Psoas muscle (tissue), 8 donors: ENCODE measurements around the gene IQSEC1. TPM values are rescaled to one million over a fixed set of nuclear protein-coding genes. Genes with fewer than 3 reads are reported as not detected.
A peak's percentile ranks its signal among the peaks of the same experiment; 100 is the strongest.

Experiments used
- ATAC-seq, 4 donors: fragments of 200-7000 bp; cut with Tn5 transposase; one replicate each; pipeline ENCODE4 v1.9.1; 2020; ENCODE audit warnings: moderate library complexity in 3 of 4, mild to moderate bottlenecking in 2 of 4
- DNase-seq, 2 donors: peaks; one replicate each; pipeline ENCODE4 v3.0.0-alpha.2; 2020
- H3K27ac ChIP-seq: fragments of 200-600 bp; one replicate; pipeline ENCODE4 v1.8.0; 2022
- H3K27me3 ChIP-seq, 3 donors: fragments of 200-600 bp in 1 of 3; one replicate each; pipeline versions ENCODE4 v1.6.1 to v1.8.0; 2013 to 2022; ENCODE audit warnings: low read length in 2 of 3, mild to moderate bottlenecking in 2 of 3, moderate library complexity in 1 of 3; ENCODE audit not compliant: insufficient read depth in 3 of 3
- H3K36me3 ChIP-seq, 2 donors: fragments of 200-600 bp in 1 of 2; one replicate each; pipeline versions ENCODE4 v1.6.1 to v1.8.0; 2013 to 2022; ENCODE audit warnings: low read depth in 1 of 2, mild to moderate bottlenecking in 1 of 2, moderate library complexity in 1 of 2; ENCODE audit not compliant: insufficient read depth in 1 of 2
- H3K4me1 ChIP-seq: fragments of 200-600 bp; one replicate; pipeline ENCODE4 v1.8.0; 2022
- H3K4me3 ChIP-seq: fragments of 200-600 bp; one replicate; pipeline ENCODE4 v1.8.0; 2022; ENCODE audit warnings: mild to moderate bottlenecking
- H3K9me3 ChIP-seq: fragments of 200-600 bp; one replicate; pipeline ENCODE4 v1.8.0; 2022
- WGBS, 3 donors: extraction: QIAGEN DNeasy Blood & Tissue Kit; methylation state at CpG; one replicate each; pipeline versions ENCODE4 v1.1.6 to v1.1.7; 2013; 5-methylcytosine and 5-hydroxymethylcytosine counted together
- intact Hi-C, 2 donors: fragments of 100-400 bp; cut with DNase I; formaldehyde crosslinking; loops; one replicate each; pipeline versions ENCODE4 v1.11.0 to v1.14.2; 2022
- polyA plus RNA-seq, 3 donors: library from polyadenylated mRNA; stranded (reverse); fragments of 200-250 nt; gene quantifications; one replicate each; pipeline ENCODE4 v1.2.3, GENCODE V29; 2013
- total RNA-seq, 4 donors: library from RNA; stranded (reverse); fragmentation: NEBNext Ultra II Directional in 2 of 4; extraction: Animal tissue kit (Norgen Biotek cat#: 25700) in 2 of 4; gene quantifications; one replicate each; pipeline versions ENCODE4 v1.2.1 to v1.2.4, GENCODE V29; 2021 to 2023
- TF ChIP-seq, protein P1 (sequence below): fragments of 200-600 bp; IDR thresholded peaks from one replicate; pipeline ENCODE4 v1.8.0; 2022; ENCODE audit warnings: antibody characterized with exemption
- donor health status: healthy with polysubstance abuse.
- donor health status: DM: no; HTN: no; CAD: no; lungs with moderate emphysema.
- donor health status: Bipolar disorder and iron deficiency.
- donor health status: healthy.
- donor health status: DM: yes; HTN: yes; CAD: no.
- donor health status: DM: no; HTN: no; CAD: no.
- donor health status: DM: no; HTN: no; CAD: no.
- donor health status: DM: yes; HTN: yes; CAD: no.

The IQSEC1 gene
- total and polyA plus RNA-seq, 7 donors = 8.6 to 45.4 (median 28.0) TPM

DNA sequence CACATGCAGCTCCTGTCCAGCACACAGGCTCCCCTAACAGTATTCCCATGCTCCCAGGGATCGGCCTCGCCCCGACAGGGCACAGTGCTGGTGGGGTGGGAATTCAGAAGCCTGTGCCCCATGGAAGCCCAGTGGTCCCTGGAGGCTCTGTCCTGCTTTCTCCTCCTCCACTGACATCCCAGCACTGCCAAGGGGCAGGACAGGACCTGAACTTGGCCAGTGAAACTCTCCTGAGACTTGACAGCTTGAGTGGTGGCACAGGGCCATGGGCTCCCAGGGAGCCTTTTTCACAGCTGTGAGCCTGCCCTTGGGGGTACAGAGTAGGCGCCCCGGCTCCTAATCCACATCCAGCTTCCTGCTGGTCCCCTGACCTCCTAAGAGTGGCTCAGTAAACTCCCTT is 38.4 kb downstream of the IQSEC1 start:
- DNase-seq = no peak
- WGBS, 3 donors = 73 to 93% (median 77%) methylated on average over 5 of the region's 5 CpGs

GRCh38 chr3:13034109-13034800 is 39.0 kb downstream of the IQSEC1 start:
- TF ChIP-seq, protein P1, sequence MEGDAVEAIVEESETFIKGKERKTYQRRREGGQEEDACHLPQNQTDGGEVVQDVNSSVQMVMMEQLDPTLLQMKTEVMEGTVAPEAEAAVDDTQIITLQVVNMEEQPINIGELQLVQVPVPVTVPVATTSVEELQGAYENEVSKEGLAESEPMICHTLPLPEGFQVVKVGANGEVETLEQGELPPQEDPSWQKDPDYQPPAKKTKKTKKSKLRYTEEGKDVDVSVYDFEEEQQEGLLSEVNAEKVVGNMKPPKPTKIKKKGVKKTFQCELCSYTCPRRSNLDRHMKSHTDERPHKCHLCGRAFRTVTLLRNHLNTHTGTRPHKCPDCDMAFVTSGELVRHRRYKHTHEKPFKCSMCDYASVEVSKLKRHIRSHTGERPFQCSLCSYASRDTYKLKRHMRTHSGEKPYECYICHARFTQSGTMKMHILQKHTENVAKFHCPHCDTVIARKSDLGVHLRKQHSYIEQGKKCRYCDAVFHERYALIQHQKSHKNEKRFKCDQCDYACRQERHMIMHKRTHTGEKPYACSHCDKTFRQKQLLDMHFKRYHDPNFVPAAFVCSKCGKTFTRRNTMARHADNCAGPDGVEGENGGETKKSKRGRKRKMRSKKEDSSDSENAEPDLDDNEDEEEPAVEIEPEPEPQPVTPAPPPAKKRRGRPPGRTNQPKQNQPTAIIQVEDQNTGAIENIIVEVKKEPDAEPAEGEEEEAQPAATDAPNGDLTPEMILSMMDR = no peak
- no peaks in the 10 kb centered on the region for H3K4me1 ChIP-seq
- no peaks in the 10 kb centered on the region for H3K9me3 ChIP-seq
- DNase-seq = no peak
- ATAC-seq = peak; percentile 46 to 76 (median 64)
- intact Hi-C loops = no loop called here
- H3K27ac ChIP-seq = no peak overlapping the region
- 65 to 78% (median 76%) methylated on average over 21 of the region's 21 CpGs for WGBS, 3 donors
- no peaks in the 10 kb centered on the region for H3K27me3 ChIP-seq
- H3K36me3 ChIP-seq = no peaks in the 10 kb centered on the region
- H3K4me3 ChIP-seq = no peak overlapping the region

More for the DNA sequence above, 38.4 kb downstream of the IQSEC1 start:
- ATAC-seq = peak in 2 of 4 donors; percentile 23 to 25
- Histone ChIP-seq H3K27ac (no peak overlapping the region), H3K4me1 (no peaks in the 10 kb centered on the region), H3K27me3 (no peaks in the 10 kb centered on the region), H3K9me3 (no peaks in the 10 kb centered on the region), H3K36me3 (no peaks in the 10 kb centered on the region), H3K4me3 (no peak overlapping the region)
- TF ChIP-seq, protein P1 = no peak
- intact Hi-C loops = no loop called here

GRCh38 chr3:13032206-13032605 is 41.0 kb downstream of the IQSEC1 start:
- Histone ChIP-seq H3K36me3 (no peaks in the 10 kb centered on the region), H3K27me3 (no peaks in the 10 kb centered on the region), H3K9me3 (no peaks in the 10 kb centered on the region), H3K27ac (no peak overlapping the region), H3K4me1 (no peaks in the 10 kb centered on the region), H3K4me3 (no peak overlapping the region)
- TF ChIP-seq, protein P1 = no peak
- intact Hi-C loops = no loop called here
- ATAC-seq (no peak), DNase-seq (no peak)
- WGBS, 3 donors = 93 to 96% (median 95%) methylated on average over 13 of the region's 13 CpGs

DNA sequence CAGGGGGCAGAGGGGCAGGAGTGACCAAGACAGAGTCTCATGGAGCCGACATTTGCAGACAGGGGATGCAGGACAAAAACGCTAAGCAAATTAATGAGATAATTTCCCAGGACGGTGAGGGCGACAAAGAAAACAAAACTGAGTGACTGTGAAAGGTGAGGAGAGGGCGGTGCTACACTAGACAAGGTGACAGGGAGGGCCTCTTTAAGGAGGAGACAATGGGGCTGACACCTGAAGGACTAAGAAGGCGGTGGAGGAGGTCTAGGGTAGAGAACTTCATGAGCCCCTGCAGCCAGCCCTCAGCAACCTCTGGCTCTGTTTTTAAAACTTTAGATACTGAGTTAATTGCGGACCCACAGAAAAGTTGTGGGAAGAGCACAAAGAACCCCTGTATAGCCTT is 41.6 kb downstream of the IQSEC1 start:
- no peak overlapping the region for H3K27ac ChIP-seq
- no peaks in the 10 kb centered on the region for H3K36me3 ChIP-seq
- WGBS, 3 donors = 87 to 92% (median 87%) methylated on average over 7 of the region's 7 CpGs
- TF ChIP-seq, protein P1 = no peak
- H3K27me3 ChIP-seq = no peaks in the 10 kb centered on the region
- DNase-seq = no peak
- no peak for ATAC-seq
- H3K4me3 ChIP-seq = no peak overlapping the region
- no peaks in the 10 kb centered on the region for H3K9me3 ChIP-seq
- intact Hi-C loops = no loop called here
- H3K4me1 ChIP-seq = no peaks in the 10 kb centered on the region

DNA sequence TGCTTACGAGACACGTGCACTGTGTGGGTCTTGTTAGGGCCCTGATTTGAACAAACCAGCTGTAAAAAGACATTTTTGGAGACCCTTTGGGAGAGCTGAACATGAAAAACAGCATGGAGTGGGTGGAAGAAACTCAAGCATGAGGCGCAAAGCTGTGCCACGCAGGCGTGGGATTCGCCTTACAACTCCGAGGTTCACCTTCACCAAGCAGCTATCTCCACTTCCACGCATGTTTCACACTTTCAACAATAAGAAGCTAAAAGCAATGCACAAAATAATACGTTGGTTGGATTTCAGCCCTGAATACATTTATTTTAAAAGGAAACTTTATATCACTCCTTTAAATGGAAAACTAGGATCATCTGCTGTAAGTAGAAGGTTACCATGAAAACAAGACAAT is 42.5 kb downstream of the IQSEC1 start:
- Histone ChIP-seq H3K4me1 (no peaks in the 10 kb centered on the region), H3K36me3 (no peaks in the 10 kb centered on the region), H3K27ac (no peak overlapping the region), H3K4me3 (no peak overlapping the region), H3K9me3 (no peaks in the 10 kb centered on the region), H3K27me3 (no peaks in the 10 kb centered on the region)
- 93 to 96% (median 96%) methylated on average over 9 of the region's 9 CpGs for WGBS, 3 donors
- TF ChIP-seq, protein P1 = no peak
- intact Hi-C loops = no loop called here
- no peak for ATAC-seq
- DNase-seq = no peak
